Sigmoid colon (tissue), 7 donors: ENCODE measurements around the gene ACYP1. TPM values are rescaled to one million over a fixed set of nuclear protein-coding genes. Genes with fewer than 3 reads are reported as not detected.
A peak's percentile ranks its signal among the peaks of the same experiment; 100 is the strongest.

Source experiments
- DNase-seq: peaks from one replicate; pipeline ENCODE4 v3.0.0-alpha.2; 2019
- H3K27ac ChIP-seq, 4 donors: fragments of 200-600 bp; sonication (generic); one replicate each; pipeline ENCODE4 v1.5.1; 2016 to 2019; ENCODE audit warnings: mild to moderate bottlenecking in 1 of 4
- H3K27me3 ChIP-seq, 3 donors: fragments of 200-600 bp; sonication (generic); one replicate each; pipeline ENCODE4 v1.5.1; 2019; ENCODE audit warnings: mild to moderate bottlenecking in 1 of 3
- H3K36me3 ChIP-seq, 4 donors: fragments of 200-600 bp; sonication (generic); one replicate each; pipeline ENCODE4 v1.5.1; 2016 to 2019
- H3K4me1 ChIP-seq, 4 donors: fragments of 200-600 bp; sonication (generic); one replicate each; pipeline ENCODE4 v1.5.1; 2017 to 2019
- H3K4me3 ChIP-seq, 4 donors: fragments of 200-600 bp; sonication (generic); one replicate each; pipeline ENCODE4 v1.5.1; 2017 to 2019; ENCODE audit warnings: mild to moderate bottlenecking in 2 of 4, moderate library complexity in 1 of 4
- H3K9me3 ChIP-seq, 4 donors: fragments of 200-600 bp in 3 of 4; sonication (generic) in 3 of 4; one replicate each; pipeline versions ENCODE4 v1.5.1 to v1.6.1; 2013 to 2019
- CTCF ChIP-seq, 4 experiments: fragments of 450-650 bp in 3 of 4; fragments of 200-600 bp in 1 of 4; IDR thresholded peaks; one replicate each; pipeline ENCODE4 v1.5.1; 2016 to 2019; ENCODE audit warnings: antibody characterized with exemption in 4 of 4, mild to moderate bottlenecking in 3 of 4, moderate library complexity in 2 of 4
- EP300 ChIP-seq, 4 donors: sonication (generic); formaldehyde crosslinking; IDR thresholded peaks; one replicate each; pipeline ENCODE4 v1.6.1; 2017; ENCODE audit warnings: antibody characterized with exemption in 4 of 4
- POLR2A ChIP-seq, 2 donors: fragments of 450-650 bp; IDR thresholded peaks; one replicate each; pipeline ENCODE4 v1.6.1; 2016; ENCODE audit warnings: antibody characterized with exemption in 2 of 2, mild to moderate bottlenecking in 2 of 2, moderate library complexity in 2 of 2
- POLR2AphosphoS5 ChIP-seq, 4 donors: sonication (generic); formaldehyde crosslinking; IDR thresholded peaks; one replicate each; pipeline ENCODE4 v1.6.1; 2017; ENCODE audit warnings: antibody characterized with exemption in 4 of 4
- WGBS, 2 donors: extraction: QIAGEN DNeasy Blood & Tissue Kit; methylation state at CpG; one replicate each; pipeline ENCODE4 v1.1.7; 2013; 5-methylcytosine and 5-hydroxymethylcytosine counted together
- intact Hi-C: fragments of 100-400 bp; cut with DNase I; formaldehyde crosslinking; loops from one replicate; pipeline ENCODE4 v1.15.1; 2023
- polyA plus RNA-seq, 3 donors: library from polyadenylated mRNA; stranded (reverse); fragments of 200-250 nt; gene quantifications; one replicate each; pipeline ENCODE4 v1.2.3, GENCODE V29; 2013
- total RNA-seq, 4 donors: library from RNA; depleted of rRNA; stranded (reverse); fragments of >200 nt; gene quantifications; one replicate each; pipeline ENCODE4 v1.1.0, GENCODE V29; 2016
- donor health status: healthy with polysubstance abuse.
- donor health status: Bipolar disorder and iron deficiency.
- donor health status: healthy.

ACYP1 gene
- total and polyA plus RNA-seq, 7 donors = 4.2 to 36.3 (median 20.5) TPM

- Histone ChIP-seq H3K9me3 (no peaks in the 10 kb centered on the region), H3K27me3 (no peaks in the 10 kb centered on the region), H3K4me1 (peaks cover 0 to 28% (median 14%) of the 10 kb centered on the region in 4 donors), H3K27ac (no peak overlapping the region), H3K36me3 (no peaks in the 10 kb centered on the region), H3K4me3 (no peak overlapping the region)
- whole genome bisulfite sequencing, 2 donors = 63 to 64% methylated on average over 5 of the region's 5 CpGs
- TF ChIP-seq POLR2AphosphoS5 (IDR thresholded peaks at IDR 0.05) = no peak
- TF ChIP-seq CTCF (IDR thresholded peaks at IDR 0.05) = no peak
- TF ChIP-seq POLR2A (IDR thresholded peaks at IDR 0.05) = no peak
- TF ChIP-seq EP300 (IDR thresholded peaks at IDR 0.05) = no peak
- intact Hi-C loops = no loop called here
- no peak for DNase-seq
Measured at GRCh38 chr14:75053396-75054291, 10.2 kb downstream of the ACYP1 start.

DNA sequence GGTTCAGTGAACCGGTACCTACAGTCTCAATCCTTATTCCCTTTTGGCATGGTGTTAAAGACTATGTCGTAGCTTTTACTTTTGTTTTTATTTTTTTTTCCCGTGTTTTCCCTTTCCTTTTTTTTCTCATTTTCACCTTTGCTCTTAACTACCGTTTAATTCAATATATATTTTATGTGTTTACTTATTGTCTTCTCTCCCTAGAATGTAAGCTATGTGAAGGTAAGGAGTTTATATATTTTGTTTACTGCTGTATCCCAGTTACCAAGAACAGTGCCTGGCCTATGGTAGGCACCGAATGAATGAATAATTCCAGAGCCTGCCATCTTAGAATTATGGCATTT, 12.3 kb downstream of the ACYP1 start:
- 14 to 27% methylated on average over 5 of the region's 5 CpGs for WGBS, 2 donors
- intact Hi-C loops = loop anchor here (2.0 kb wide), 1 partner anchor 17 kb away; the partner anchor contains the start of gene ZC2HC1C
- H3K27ac ChIP-seq = peak overlapping the region; percentile 87 to 93 (median 89)
- H3K36me3 ChIP-seq = no peaks in the 10 kb centered on the region
- H3K4me1 ChIP-seq = peaks cover 0 to 30% (median 14%) of the 10 kb centered on the region in 4 donors
- peak overlapping the region; percentile 46 to 82 (median 62) for H3K4me3 ChIP-seq
- no peaks in the 10 kb centered on the region for H3K27me3 ChIP-seq
- H3K9me3 ChIP-seq = no peaks in the 10 kb centered on the region
- TF ChIP-seq EP300 (IDR thresholded peaks at IDR 0.05) (no peak), POLR2A (IDR thresholded peaks at IDR 0.05) (no peak), POLR2AphosphoS5 (IDR thresholded peaks at IDR 0.05) (no peak), CTCF (IDR thresholded peaks at IDR 0.05) (no peak)
- no peak for DNase-seq

GRCh38 chr14:75050852-75051555, 12.8 kb downstream of the ACYP1 start, which contains the start of gene MLH3:
TSS of gene MLH3 (minus strand) at chr14:75051467. CDS start at chr14:75049655, 1,812 bp downstream.
- DNase-seq = peak; percentile 92
- H3K4me3 ChIP-seq = peak within 1 kb of the TSS; percentile 46 to 82 (median 62)
- TF ChIP-seq POLR2AphosphoS5 (IDR thresholded peaks at IDR 0.05) (peak; percentile 74 to 89 (median 88)), EP300 (IDR thresholded peaks at IDR 0.05) (no peak), POLR2A (IDR thresholded peaks at IDR 0.05) (peak in 1 of 2 donors; percentile 55)
- no peaks in the 10 kb centered on the region for H3K9me3 ChIP-seq
- H3K27me3 ChIP-seq = no peaks in the 10 kb centered on the region
- 1% methylated on average over 59 of the region's 59 CpGs for WGBS, 2 donors
- intact Hi-C loops = loop anchor here (2.0 kb wide), 1 partner anchor 18 kb away; the partner anchor contains the start of gene ZC2HC1C
- peaks cover 0 to 30% (median 14%) of the 10 kb centered on the region in 4 donors for H3K4me1 ChIP-seq
- H3K36me3 ChIP-seq = no peaks in the 10 kb centered on the region
- H3K27ac ChIP-seq = peak within 1 kb of the TSS; percentile 87 to 93 (median 89)

- H3K27ac ChIP-seq = peak overlapping the region; percentile 41 to 93 (median 88)
- H3K4me3 ChIP-seq = no peak overlapping the region
- H3K4me1 ChIP-seq = peaks cover 0 to 38% (median 22%) of the 10 kb centered on the region in 4 donors
- H3K27me3 ChIP-seq = no peaks in the 10 kb centered on the region
- no peak for DNase-seq
- no peaks in the 10 kb centered on the region for H3K36me3 ChIP-seq
- intact Hi-C loops = loop anchor here (2.0 to 5.0 kb wide), 2 partner anchors 19 to 33 kb away; partner anchors contain the start of gene ZC2HC1C
- TF ChIP-seq CTCF (IDR thresholded peaks at IDR 0.05) (no peak), POLR2AphosphoS5 (IDR thresholded peaks at IDR 0.05) (peak in 2 of 4 donors; percentile 36 to 38)
- WGBS, 2 donors = 88 to 91% methylated on average over 3 of the region's 3 CpGs
- H3K9me3 ChIP-seq = no peaks in the 10 kb centered on the region
Measured at GRCh38 chr14:75049731-75050201, 14.1 kb downstream of the ACYP1 start.
